RPMI8226 (cell line): Measurements from ENCODE around the gene SLC12A7.
"Not testable (repeated sequence)": the region's sequence is repeated elsewhere in the genome, so short reads cannot be mapped to it uniquely, and the experiment has no call there.

Experiments
- DNase-seq: peaks from one replicate; pipeline ENCODE4 v3.0.0-alpha.2; 2015

SLC12A7 gene

DNA sequence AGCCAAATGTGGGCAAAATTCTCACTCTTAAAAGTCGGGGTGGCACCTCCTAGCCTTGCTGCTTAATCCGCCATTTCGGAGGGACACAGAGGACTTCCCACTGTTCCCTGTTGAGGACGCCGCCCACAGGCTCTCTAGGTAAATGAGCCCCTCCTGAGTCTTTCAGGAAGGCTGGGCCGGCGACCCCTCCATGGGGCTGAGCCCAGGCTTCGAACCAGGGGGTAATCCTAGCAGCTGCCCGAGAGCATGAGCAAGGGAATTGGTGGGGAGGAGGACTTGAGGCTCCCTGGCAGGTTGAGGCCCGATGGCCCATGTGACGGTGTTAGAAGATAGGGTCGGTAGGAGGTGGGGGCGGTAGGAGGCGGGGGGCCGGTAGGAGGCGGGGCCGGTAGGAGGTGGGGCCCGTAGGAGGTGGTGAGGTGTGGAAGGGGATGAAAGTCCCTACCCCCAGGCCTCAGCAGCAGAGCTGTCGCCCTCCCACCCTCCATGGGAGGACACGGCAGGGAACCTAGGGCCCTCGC, 17.1 kb downstream of the SLC12A7 start:
- no peak for DNase-seq

DNA sequence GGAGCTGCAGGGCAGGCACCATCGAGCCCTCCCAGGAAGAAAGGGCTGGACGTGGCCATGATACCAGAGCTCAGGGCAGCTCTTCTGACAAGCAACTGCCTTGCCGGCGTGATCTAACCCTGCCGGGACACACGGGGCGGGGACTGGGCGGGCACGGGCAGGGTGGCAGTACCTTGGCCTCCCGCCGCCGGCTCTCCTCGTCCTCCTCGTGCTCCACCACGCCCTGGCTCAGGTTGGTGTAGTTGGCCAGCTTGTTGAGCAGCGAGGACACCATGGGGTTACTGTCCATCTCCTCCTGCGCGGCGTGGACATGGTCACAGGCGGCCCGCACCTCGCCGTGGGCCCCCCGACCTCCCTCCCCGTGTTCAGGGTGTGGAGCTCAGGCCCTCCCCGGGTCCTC, 18.5 kb downstream of the SLC12A7 start:
- DNase-seq, result no peak

GRCh38 chr5:1092122-1092521, 19.7 kb downstream of the SLC12A7 start:
- no peak for DNase-seq

GRCh38 chr5:1091632-1092031, 20.2 kb downstream of the SLC12A7 start:
- DNase-seq, result no peak

DNA sequence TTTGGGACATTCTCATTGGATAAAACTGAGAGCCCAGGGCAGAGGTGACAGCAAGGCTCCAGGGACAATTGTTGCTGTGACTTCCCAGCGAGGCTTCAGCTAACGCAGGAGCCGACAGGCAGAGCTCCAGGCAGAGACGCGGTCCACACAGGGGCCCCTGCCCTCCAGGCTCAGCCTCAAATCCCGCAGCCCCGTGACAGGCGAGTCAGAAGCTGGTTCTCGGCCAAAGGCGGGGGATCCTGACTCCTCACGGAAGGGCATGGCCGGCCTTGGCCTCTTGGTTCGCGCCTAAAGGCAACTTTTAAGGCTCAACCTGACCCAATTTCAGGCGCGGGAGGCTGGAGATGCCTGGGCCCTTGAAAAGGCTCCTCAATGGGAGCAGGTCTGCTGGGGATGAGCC, 21.3 kb downstream of the SLC12A7 start:
- DNase-seq, result no peak

GRCh38 chr5:1089621-1090040, 22.2 kb downstream of the SLC12A7 start:
- no peak for DNase-seq

DNA sequence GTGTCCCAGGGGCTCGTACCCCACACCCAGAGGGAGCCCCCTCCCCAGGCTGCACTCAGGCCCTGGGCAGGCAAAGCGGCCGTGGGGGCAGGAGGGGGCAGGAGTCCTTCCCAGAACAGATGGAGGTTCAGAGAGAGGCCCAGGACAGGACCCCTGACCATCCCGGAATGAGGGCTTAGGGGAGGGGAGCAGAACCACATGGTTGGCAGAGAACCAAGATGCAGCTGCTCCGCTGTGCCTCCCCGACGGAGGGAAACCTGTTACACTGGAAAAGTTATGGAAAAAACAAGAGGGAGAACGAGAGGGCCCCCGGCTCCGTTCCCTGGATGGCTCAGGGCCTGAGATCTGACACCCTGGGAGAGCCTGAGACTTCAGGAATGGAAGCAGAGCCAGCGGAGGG, 22.7 kb downstream of the SLC12A7 start:
- DNase-seq, result no peak

- no peak for DNase-seq
Measured at GRCh38 chr5:1088726-1089125, 23.1 kb downstream of the SLC12A7 start.

DNA sequence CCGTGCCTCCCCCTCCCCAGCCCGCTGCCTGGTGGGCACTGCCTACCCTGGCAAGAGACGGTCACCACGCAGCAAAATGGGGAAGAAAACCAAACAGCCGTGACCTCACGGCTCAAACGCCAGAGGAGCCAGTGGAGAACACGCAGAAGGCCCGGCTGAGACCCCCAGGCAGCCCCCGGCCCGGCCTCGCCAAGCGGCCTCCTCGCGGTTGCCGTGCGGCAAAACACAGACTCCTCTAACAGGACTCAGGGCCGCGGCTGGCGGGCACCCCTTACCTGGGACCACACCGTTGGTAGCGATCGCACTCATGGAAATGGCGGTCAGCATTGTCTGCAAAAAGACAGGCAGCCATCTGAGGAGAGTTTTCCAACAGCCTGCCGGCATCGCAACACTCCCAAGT, 23.8 kb downstream of the SLC12A7 start:
- DNase-seq, result no peak

DNA sequence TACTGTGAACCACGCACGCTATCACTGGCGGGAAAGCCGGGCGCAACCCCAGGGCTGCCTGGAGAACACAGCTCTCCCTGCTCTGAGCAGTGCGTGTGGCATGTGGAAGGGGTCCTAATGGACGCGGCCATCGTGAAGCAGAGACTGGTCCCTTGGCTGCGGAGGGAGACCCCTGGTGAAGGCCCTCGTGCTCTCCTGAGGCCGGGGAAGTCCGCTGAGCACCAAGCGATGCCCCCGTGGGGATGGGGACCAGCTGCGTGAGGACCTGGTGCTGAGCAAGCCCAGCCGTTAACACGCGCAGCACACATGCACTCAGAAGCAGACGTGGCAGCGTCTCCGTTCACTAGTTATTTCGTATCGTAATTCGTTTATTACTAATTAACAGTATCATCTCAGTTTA, 24.4 kb downstream of the SLC12A7 start:
- DNase-seq, result no peak

- DNase-seq, result no peak
Measured at GRCh38 chr5:1086871-1087270, 25.0 kb downstream of the SLC12A7 start.

GRCh38 chr5:1086137-1086536, 25.7 kb downstream of the SLC12A7 start:
- no peak for DNase-seq

- DNase-seq, result no peak
Measured at GRCh38 chr5:1085391-1085790, 26.5 kb downstream of the SLC12A7 start.

DNA sequence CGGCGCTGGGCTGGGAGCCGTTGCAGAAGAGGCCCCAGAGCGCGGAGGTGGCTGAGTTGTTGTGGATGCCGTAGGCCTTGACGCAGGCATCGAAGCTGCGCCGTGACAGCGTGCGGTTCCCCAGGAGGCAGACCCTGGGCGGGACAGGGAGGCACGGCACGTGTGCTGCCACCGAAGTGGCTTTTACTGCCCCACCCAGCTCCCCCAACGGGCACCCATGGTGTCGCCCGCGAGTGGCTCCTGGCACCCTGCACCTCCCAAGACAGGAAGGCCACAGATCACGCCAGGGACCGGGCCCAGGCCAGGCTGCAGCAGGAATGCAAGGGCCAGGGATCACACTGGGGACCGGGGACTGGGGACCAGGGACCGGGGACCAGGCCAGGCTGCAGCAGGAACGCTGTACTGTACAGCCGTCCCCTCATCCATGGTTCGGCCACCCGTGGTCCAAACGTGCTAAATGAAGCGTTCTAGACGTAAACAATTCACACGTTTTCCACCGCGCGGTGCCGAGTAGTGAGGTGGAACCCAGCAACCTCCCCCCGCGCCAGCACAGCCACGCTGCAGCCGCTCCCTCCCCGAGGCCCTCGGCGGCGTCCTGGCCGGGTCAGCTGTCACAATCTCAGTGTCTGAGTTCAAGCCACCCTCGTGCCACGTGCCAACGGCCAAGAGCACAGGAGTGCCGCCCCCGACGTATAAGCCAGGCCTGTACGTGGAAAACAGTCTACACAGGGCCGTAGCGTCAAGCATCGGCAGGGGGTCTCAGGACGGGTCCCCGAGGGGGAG, 27.8 kb downstream of the SLC12A7 start:
- no peak for DNase-seq

GRCh38 chr5:1083026-1083425, 28.8 kb downstream of the SLC12A7 start:
- DNase-seq, result not testable (repeated sequence)

- no peak for DNase-seq
Measured at GRCh38 chr5:1081519-1081918, 30.3 kb downstream of the SLC12A7 start.

GRCh38 chr5:1080432-1080831, 31.4 kb downstream of the SLC12A7 start:
- DNase-seq, result no peak

GRCh38 chr5:1079961-1080360, 31.9 kb downstream of the SLC12A7 start:
- no peak for DNase-seq

GRCh38 chr5:1079486-1079885, 32.4 kb downstream of the SLC12A7 start:
- DNase-seq, result no peak

DNA sequence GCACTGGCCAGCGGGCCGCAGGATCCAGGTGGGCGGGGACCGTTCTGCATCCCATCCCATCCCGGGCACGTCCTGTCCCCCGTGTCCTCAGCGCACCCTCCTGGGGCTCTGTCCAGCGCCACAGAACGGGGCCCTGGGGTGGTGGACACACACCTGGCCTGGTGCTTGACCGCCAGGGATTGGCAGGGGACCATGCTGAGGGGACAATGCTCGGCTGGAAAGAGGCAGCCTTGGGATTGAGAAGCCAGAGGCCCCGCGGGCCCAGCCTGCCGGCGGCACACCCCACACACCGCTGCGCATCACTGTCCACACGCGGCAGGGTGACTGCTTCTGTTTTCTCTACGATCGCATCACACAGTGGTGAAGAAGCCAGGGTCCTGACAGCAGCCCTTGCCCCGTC, 33.0 kb downstream of the SLC12A7 start:
- DNase-seq, result no peak

- no peak for DNase-seq
Measured at GRCh38 chr5:1078206-1078605, 33.7 kb downstream of the SLC12A7 start.

GRCh38 chr5:1077491-1078020, 34.3 kb downstream of the SLC12A7 start:
- no peak for DNase-seq

- no peak for DNase-seq
Measured at GRCh38 chr5:1077026-1077425, 34.8 kb downstream of the SLC12A7 start.

GRCh38 chr5:1076406-1076805, 35.5 kb downstream of the SLC12A7 start:
- no peak for DNase-seq

DNA sequence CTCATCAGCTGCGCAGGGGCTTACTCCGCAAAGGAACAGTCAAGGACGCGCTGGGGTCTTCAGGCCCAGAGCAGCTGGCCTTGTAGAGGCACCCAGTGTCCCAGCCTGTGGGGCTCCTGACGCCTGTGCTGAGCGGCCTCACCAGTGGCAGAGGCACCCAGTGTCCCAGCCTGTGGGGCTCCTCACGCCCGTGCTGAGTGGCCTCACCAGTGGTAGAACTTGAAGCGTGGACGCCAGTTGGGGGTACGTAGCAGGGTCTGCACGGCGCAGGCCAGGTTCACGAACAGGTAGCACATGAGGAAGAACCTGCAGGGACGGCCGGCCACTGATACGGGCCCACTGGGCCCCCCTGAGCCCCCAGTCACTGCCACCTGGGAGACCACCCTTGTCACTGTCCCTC, 35.9 kb downstream of the SLC12A7 start:
- DNase-seq, result no peak
